BLaER1 treated with 17β-estradiol and CSF1 and Interleukin-3, amounts not matched to agents 10 nM and 100 nM (cell line): ENCODE results near the gene MYO1E.
A peak's percentile ranks its signal among the peaks of the same experiment; 100 is the strongest.
"Not testable (repeated sequence)": the region's sequence is repeated elsewhere in the genome, so short reads cannot be mapped to it uniquely, and the experiment has no call there.

Source experiments
- H3K27ac ChIP-seq, 11 experiments: shearing (Covaris generic); formaldehyde crosslinking; 2 replicates each; pipeline ENCODE4 v1.8.1; 2022
- H3K27me3 ChIP-seq, 11 experiments: shearing (Covaris generic); formaldehyde crosslinking; 2 replicates each; pipeline ENCODE4 v1.8.1; 2022
- H3K36me3 ChIP-seq, 11 experiments: shearing (Covaris generic); formaldehyde crosslinking; 2 replicates each; pipeline ENCODE4 v1.8.1; 2022
- H3K4me1 ChIP-seq, 10 experiments: shearing (Covaris generic); formaldehyde crosslinking; 2 replicates each; pipeline ENCODE4 v1.8.1; 2022
- H3K4me2 ChIP-seq, 11 experiments: shearing (Covaris generic); formaldehyde crosslinking; 2 replicates each; pipeline ENCODE4 v1.8.1; 2022
- H3K4me3 ChIP-seq, 10 experiments: shearing (Covaris generic); formaldehyde crosslinking; 2 replicates each; pipeline ENCODE4 v1.8.1; 2022
- H3K9ac ChIP-seq, 11 experiments: shearing (Covaris generic); formaldehyde crosslinking; 2 replicates each; pipeline ENCODE4 v1.8.1; 2022
- H3K9me3 ChIP-seq, 11 experiments: shearing (Covaris generic); formaldehyde crosslinking; replicated peaks in 1 of 11; 2 replicates each; pipeline ENCODE4 v1.8.1; 2022
- H4K20me1 ChIP-seq, 11 experiments: shearing (Covaris generic); formaldehyde crosslinking; 2 replicates each; pipeline ENCODE4 v1.8.1; 2022
- Cebpa-rat ChIP-seq, 11 experiments: shearing (Covaris generic); IDR thresholded peaks; 2 replicates each; pipeline ENCODE4 v1.8.1; 2022

The MYO1E gene

DNA sequence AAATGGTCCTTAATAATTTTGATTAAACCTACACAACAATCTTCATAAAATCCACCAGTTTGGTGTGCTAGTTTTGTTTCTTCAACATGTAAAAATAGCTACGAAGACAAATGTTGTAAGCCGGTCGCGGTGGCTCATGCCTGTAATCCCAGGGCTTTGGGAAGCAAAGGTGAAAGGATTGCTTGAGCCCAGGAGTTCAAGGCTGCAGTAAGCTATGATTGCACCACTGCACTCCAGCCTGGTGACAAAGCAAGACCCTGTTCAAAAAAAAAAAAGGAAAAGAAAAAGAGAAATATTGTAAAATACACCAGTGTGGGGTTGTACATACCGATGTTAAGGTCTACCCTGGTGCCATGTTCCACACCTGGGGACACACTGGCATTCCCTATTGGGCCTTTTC lies 91.0 kb downstream of the MYO1E start:
- Histone ChIP-seq H4K20me1 (peaks cover 0 to 10% (median 0%) of the 10 kb centered on the region in 11 experiments; a peak in 1 of 22 replicates), H3K4me2 (peak overlapping the region; percentile 49 to 78 (median 68); a peak in 16 of 22 replicates), H3K9ac (no peak overlapping the region), H3K27ac (peak overlapping the region in 3 of 11 experiments; percentile 6 to 65 (median 39); a peak in 2 of 22 replicates), H3K4me1 (peaks cover 8 to 50% (median 22%) of the 10 kb centered on the region in 10 experiments), H3K27me3 (no peaks in the 10 kb centered on the region), H3K9me3 (no peaks in the 10 kb centered on the region), H3K4me3 (no peak overlapping the region), H3K36me3 (no peaks in the 10 kb centered on the region)
- TF ChIP-seq Cebpa-rat (IDR thresholded peaks at IDR 0.05): no peak

DNA sequence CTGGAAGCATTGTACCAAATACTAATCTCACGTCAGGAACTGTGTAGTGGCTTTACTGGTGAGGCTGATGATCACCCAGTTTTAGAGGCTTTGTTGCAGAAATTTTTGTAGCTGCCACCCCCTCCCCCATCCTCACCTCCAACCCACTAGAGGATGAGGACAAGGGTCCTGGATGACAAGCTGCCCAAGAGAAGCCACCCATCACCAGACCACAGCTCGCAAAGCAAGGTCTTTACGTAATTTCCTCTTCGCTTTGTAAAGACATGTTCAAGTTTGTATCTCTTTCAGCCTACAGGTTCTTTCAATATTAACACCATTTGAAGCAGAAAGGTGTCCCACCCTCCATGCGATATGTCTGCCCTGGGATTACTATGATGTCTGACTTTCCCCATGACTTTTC lies 91.8 kb downstream of the MYO1E start:
- no peaks in the 10 kb centered on the region for H3K27me3 ChIP-seq
- H3K36me3 ChIP-seq: no peaks in the 10 kb centered on the region
- peak overlapping the region in 2 of 11 experiments; percentile 15 to 33; a peak in 2 of 22 replicates for H3K27ac ChIP-seq
- no peaks in the 10 kb centered on the region for H3K9me3 ChIP-seq
- H4K20me1 ChIP-seq: peaks cover 0 to 13% (median 0%) of the 10 kb centered on the region in 11 experiments; a peak in 1 of 22 replicates
- H3K9ac ChIP-seq: no peak overlapping the region
- H3K4me2 ChIP-seq: peak overlapping the region in 8 of 11 experiments; percentile 14 to 78 (median 63); a peak in 13 of 22 replicates
- H3K4me3 ChIP-seq: no peak overlapping the region
- peaks cover 8 to 59% (median 22%) of the 10 kb centered on the region in 10 experiments for H3K4me1 ChIP-seq
- no peak for TF ChIP-seq Cebpa-rat (IDR thresholded peaks at IDR 0.05)

DNA sequence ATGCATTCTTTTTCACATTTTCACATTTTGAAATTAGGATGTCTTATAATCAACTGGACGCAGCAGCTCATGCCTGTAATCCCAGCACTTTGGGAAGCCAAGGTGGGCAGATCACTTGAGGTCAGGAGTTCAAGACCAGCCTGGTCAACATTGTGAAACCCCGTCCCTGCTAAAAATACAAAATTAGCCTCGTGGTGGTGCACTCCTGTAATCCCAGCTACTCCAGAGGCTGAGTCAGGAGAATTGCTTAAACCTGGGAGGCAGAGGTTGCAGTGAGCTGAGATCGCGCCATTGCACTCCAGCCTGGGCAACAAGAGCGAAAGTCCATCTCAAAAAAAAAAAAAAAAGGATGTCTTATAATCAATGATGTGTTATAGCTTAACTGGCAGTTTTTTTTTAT lies 92.4 kb downstream of the MYO1E start:
- not testable (repeated sequence) for H3K27me3 ChIP-seq, H3K9ac ChIP-seq, H3K9me3 ChIP-seq, H3K4me3 ChIP-seq, H3K36me3 ChIP-seq
- Histone ChIP-seq H3K4me1 (peaks cover 8 to 64% (median 22%) of the 10 kb centered on the region in 10 experiments), H4K20me1 (peaks cover 0 to 13% (median 0%) of the 10 kb centered on the region in 11 experiments; a peak in 1 of 22 replicates), H3K4me2 (peak overlapping the region in 4 of 11 experiments; percentile 49 to 78 (median 70); a peak in 7 of 22 replicates), H3K27ac (0 out of 22 replicates have a peak overlapping the region, but pooled peaks of 1 of the 11 experiments have one; percentile 15)

DNA sequence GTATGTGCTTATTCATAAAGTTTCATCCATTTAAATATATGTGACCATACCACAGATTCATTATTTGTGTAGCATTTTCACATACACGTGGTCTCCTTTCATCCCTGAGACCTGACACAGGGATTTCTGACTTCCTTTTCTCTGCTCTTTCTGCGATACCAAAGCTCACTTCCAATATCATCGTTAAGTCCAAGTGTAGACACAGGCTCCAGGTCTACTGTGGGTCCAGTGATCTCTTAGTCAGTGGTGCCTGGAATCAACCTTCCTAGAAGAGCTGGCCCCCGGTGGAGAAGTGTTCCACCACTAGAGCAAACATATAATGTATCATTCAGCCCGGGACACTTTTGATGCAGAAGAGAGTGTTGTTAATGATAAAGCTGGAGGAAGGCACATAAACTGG lies 93.6 kb downstream of the MYO1E start:
- Histone ChIP-seq H3K9me3 (no peaks in the 10 kb centered on the region), H3K4me2 (no peak overlapping the region), H3K27me3 (no peaks in the 10 kb centered on the region), H3K9ac (no peak overlapping the region), H3K27ac (no peak overlapping the region), H3K4me3 (no peak overlapping the region), H3K36me3 (no peaks in the 10 kb centered on the region), H4K20me1 (peaks cover 0 to 9% (median 0%) of the 10 kb centered on the region in 11 experiments; a peak in 1 of 22 replicates), H3K4me1 (peaks cover 8 to 75% (median 31%) of the 10 kb centered on the region in 10 experiments)
- no peak for TF ChIP-seq Cebpa-rat (IDR thresholded peaks at IDR 0.05)

DNA sequence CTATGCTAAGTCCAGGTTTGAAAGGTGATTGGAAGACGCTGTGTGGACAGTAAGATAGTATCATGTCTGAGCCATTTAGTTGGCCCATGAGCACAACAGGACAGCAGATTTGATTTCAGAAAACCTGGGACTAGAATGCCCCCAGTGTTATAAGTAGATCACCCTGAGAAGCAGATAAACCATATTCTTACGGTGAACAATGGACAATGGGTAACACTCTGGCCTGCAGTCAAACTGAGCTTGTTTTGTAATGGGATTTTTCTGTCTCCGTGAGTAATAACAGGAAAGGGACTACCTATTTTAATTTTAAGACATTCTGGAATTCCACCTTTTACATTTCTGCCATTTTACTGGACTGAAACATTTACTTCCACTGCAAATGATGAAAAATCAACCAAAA lies 94.6 kb downstream of the MYO1E start:
- H3K9me3 ChIP-seq: no peaks in the 10 kb centered on the region
- H3K9ac ChIP-seq: no peak overlapping the region
- H3K36me3 ChIP-seq: no peaks in the 10 kb centered on the region
- no peak overlapping the region for H3K27ac ChIP-seq
- peaks cover 8 to 75% (median 38%) of the 10 kb centered on the region in 10 experiments for H3K4me1 ChIP-seq
- no peaks in the 10 kb centered on the region for H3K27me3 ChIP-seq
- H4K20me1 ChIP-seq: 0 out of 22 replicates have a peak, but pooled peaks cover 0 to 5% (median 0%) of the 10 kb centered on the region in 11 experiments
- H3K4me3 ChIP-seq: no peak overlapping the region
- no peak overlapping the region for H3K4me2 ChIP-seq
- no peak for TF ChIP-seq Cebpa-rat (IDR thresholded peaks at IDR 0.05)

DNA sequence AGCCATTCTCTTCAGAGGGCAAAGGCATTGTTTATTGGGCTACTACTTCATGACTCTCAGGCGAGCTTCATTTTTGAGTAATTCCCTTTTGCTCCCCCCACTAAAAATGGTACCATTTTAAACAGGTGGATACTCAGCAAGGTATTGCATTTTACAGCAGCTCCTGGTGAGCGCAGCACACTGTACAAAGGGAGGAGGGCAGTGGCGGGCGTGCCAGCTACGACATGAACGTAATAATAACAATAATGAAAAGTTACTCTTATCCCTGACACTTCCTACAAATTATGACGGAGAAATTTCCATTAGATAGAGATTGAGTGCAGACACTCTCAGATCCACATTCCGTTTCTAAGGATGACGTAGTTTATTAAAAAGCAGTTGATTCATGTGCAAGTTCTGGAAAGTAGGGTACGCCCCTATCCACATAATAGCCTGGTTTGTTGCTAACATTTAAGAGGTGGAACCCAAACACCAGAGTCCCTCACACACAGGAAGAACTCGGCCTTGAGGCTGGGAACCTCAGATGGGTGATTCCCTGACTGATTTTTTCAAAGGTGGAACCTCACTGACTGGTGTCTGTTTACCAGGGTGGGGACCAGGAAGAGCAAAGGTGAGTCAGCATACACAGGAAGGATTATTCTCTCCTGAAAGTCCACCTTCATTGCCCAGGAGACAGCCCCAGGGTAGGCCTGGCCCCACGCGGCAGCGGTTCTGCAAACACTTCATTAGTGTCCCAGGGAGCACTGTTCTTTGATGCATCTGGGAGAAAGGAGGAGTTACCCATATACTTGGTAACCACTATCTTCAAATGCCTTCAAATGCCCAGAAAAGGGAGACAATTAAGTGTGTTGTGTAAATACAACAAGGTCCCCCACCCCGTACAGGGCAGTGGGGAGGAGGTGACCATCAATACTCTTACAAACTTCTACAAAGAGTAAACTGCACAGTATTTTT lies 96.2 kb downstream of the MYO1E start:
- H3K9ac ChIP-seq: no peak overlapping the region
- H4K20me1 ChIP-seq: 0 out of 22 replicates have a peak, but pooled peaks cover 0 to 4% (median 0%) of the 10 kb centered on the region in 11 experiments
- TF ChIP-seq Cebpa-rat (IDR thresholded peaks at IDR 0.05): no peak
- H3K27me3 ChIP-seq: no peaks in the 10 kb centered on the region
- H3K4me2 ChIP-seq: peak overlapping the region in 1 of 11 experiments; percentile 78; a peak in 2 of 22 replicates
- no peak overlapping the region for H3K4me3 ChIP-seq
- peaks cover 0 to 5% (median 0%) of the 10 kb centered on the region in 11 experiments; a peak in 1 of 22 replicates for H3K36me3 ChIP-seq
- peaks cover 0 to 77% (median 26%) of the 10 kb centered on the region in 10 experiments; a peak in 14 of 20 replicates for H3K4me1 ChIP-seq
- no peak overlapping the region for H3K27ac ChIP-seq
- H3K9me3 ChIP-seq: no peaks in the 10 kb centered on the region

DNA sequence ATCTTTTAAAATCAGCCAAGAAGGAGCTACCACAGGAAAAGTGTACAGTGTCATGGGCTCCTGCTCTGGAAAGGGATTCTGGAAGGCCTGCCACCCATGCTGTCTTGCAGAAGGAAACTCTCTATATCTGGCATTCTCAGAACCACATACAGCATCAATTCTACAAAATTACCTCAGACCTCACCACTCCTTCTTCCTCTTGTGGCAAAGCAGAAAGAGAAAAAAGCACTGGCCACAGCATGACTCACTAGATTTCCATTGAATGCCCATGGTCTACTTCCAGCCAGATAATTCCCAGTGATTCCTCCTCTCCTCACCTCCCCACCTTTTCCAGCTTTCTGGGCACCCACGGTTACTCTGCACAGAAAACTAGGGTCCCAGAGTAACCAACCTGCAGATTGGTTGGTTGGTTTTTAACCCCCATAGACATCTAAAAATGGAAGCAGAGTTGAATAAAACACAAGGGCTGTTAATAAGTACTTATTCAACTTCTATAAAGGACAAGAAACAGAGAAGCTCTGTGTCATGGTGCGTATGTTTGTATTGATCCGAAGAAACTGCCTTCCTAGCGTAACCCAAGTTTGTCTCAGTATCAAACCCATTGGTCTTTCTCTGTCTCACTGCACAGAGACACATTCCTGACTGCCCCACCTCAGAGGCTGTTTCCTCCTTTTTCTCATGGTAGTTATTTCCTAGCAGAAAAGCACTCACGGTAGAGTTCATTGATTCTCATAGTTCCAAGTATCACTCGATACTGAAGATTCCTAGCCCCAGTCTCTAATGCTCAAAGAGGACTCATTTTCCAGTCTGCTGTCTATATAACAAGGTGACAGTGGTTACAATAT lies 98.3 kb downstream of the MYO1E start:
- Histone ChIP-seq H3K27me3 (no peaks in the 10 kb centered on the region), H3K4me3 (no peak overlapping the region), H3K4me2 (peak overlapping the region in 7 of 11 experiments; percentile 42 to 79 (median 66); a peak in 13 of 22 replicates), H3K36me3 (peaks cover 0 to 21% (median 0%) of the 10 kb centered on the region in 11 experiments; a peak in 4 of 22 replicates), H3K9me3 (no peaks in the 10 kb centered on the region), H3K4me1 (peaks cover 0 to 65% (median 15%) of the 10 kb centered on the region in 10 experiments; a peak in 14 of 20 replicates), H3K27ac (peak overlapping the region in 5 of 11 experiments; percentile 26 to 46 (median 32); a peak in 6 of 22 replicates), H4K20me1 (0 out of 22 replicates have a peak, but pooled peaks cover 0 to 4% (median 0%) of the 10 kb centered on the region in 11 experiments), H3K9ac (no peak overlapping the region)
- TF ChIP-seq Cebpa-rat (IDR thresholded peaks at IDR 0.05): no peak

DNA sequence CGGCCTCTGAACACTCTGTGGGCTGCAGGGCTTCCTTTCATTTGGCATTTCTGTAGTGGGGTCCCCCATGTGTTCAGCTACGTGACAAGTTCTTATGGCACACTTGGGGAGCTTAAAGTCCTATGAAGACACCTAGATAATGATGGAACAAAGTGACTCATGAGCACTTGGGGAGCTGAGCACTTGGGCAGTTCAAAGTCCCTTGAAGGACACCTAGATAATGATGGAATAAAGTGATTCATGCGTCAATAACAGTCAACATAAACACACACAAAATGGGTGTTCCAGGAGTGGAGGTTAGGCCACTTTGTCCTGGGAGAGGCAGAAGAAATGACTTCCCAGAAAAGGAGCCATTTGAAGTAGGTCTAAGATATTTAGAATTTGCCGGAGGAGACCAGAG lies 99.4 kb downstream of the MYO1E start:
- H4K20me1 ChIP-seq: 0 out of 22 replicates have a peak, but pooled peaks cover 0 to 4% (median 0%) of the 10 kb centered on the region in 11 experiments
- H3K4me3 ChIP-seq: no peak overlapping the region
- H3K9ac ChIP-seq: no peak overlapping the region
- H3K36me3 ChIP-seq: peaks cover 0 to 28% (median 0%) of the 10 kb centered on the region in 11 experiments; a peak in 4 of 22 replicates
- no peaks in the 10 kb centered on the region for H3K27me3 ChIP-seq
- no peak for TF ChIP-seq Cebpa-rat (IDR thresholded peaks at IDR 0.05)
- H3K27ac ChIP-seq: peak overlapping the region in 2 of 11 experiments; percentile 32 to 46; a peak in 3 of 22 replicates
- H3K4me2 ChIP-seq: peak overlapping the region in 5 of 11 experiments; percentile 64 to 79 (median 69); a peak in 10 of 22 replicates
- no peaks in the 10 kb centered on the region for H3K9me3 ChIP-seq
- H3K4me1 ChIP-seq: peaks cover 0 to 60% (median 15%) of the 10 kb centered on the region in 10 experiments; a peak in 14 of 20 replicates
